T-helper 1 cell treated with Interleukin-12 subunit alpha and Interleukin-12 subunit beta and Interleukin-4 antibody, amounts not matched to agents 30 ng/mL and 1 ng/mL, for 36 hours (primary cell): ENCODE measurements around the gene RPN2. TPM values are rescaled to one million over a fixed set of nuclear protein-coding genes. Genes with fewer than 3 reads are reported as not detected.

Experiments used
- intact Hi-C: fragments of 100-400 bp; cut with micrococcal nuclease; formaldehyde crosslinking; loops from one replicate; pipeline ENCODE4 v1.15.1; 2024
- total RNA-seq: library from RNA; stranded (reverse); gene quantifications from 2 replicates; pipeline ENCODE4 v1.2.3, GENCODE V29; 2022

Gene RPN2
- total RNA-seq, 1 donor from 2014 or later = 237 TPM

DNA sequence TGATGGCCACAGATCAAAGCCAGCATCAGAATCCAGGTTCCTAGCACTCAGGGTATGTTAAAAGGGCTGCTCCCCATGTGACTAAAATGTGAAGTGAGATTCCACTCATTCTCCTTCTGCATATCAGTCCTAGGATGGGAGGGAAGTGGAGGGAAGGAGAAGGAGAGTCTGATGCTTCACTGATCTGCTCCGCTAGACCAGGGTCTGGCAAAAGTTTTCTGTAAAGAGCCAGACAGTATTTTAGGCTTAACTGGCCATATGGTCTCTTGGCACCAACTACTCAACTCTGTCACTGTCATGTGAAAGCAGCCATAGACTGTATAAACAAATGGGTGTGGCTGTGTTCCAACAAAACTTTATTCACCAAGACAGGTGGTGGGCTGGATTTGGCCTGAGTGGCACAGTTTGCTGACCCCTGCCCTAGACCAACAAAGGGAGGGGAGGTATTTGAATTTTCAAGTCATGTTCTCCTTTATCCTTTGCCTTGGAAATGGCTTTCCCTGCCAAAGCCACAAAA is 59.9 kb downstream of the RPN2 start:
- intact Hi-C loops = no loop called here

DNA sequence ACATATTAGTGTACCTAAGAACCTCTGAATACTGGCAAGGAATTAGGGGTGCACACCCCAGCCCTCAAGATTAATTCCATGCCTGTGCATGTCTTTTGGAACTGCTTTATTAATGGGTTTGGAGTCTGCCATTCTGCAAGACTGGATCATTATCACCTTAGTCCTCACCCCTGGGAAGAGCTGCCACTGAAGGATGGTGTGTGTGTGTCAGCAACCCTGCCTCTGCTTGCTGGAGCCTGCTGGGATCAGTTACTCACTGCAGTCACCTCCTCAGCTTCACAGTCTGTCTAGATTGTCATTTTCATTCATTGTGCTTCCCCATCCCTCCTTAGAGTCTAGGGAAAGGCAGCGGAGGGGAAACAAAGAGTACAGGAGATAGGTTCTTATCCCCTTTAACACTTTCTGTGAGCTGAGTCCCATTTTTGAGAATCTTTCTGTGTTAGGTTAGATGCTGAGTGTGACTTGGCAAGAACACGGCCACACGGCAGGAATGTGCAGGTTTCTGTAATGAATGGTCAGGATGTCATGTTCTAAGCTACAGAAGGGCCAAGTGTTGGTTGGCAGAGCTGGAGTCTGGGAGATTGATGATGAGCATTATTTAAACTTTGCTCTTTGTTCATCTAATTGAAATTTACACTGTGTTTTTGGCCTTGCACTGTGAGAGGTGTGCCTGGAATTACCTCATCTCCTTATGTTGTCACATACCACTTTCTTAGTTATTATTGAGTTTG is 61.4 kb downstream of the RPN2 start:
- intact Hi-C loops = no loop called here

DNA sequence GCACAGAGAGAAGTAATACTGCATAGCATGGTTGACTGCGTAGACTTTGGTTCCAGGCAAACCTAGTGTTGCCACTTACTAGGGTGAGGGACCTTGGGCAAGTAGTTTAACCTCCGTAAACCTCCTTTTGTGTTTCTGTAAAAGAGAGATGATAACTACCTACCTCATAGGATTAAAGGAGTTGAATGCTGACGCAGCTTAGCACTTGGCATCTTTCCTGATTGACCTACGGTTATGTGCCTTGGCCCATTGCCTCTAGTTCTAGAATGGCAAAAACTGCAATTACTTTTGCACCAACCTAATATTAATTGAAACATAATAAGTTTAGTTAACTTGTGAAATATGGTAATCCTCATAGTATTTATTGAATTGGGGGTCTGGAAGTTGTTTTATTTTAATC is 63.4 kb downstream of the RPN2 start:
- intact Hi-C loops = no loop called here

DNA sequence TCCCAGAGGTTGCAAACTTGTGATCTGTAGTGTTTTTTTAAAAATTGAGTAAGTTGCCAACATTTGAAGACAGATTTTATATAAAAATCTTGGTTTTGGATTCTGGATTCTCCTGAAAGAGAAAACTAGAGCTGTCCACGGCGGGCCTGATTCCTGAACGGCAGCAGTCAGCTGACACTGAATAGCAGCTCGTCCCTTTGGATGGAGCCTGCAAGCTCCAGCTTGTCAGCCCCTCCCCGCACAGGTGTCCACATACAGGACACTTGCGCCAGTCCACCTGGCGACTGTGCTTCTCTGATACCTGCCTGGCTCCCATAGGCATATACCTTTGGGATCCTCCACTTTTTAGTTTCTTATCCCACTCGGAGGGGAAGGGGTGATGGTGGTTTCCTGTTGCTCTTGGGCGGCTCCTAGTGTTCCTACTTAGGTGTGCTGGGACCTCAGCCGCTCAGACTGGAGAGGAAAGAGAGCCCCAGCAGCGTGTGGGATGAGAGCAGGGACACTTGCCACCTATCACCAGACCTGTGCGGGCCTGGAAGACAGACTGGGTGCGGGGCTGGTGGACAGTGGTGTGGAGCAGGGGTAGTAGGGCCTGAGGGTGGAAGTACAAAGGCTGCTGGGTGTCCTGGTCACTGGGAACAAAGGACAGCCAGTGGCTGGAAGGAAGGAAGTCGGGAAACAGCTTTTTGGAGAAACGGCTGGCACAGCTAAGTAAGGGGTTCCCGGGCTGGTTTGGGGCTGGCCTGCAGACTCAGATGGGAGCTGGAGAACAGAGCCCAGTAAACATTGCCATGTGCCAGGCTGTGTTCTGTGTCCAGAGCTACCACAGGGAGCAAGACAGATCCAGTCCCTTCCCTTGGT is 64.2 kb downstream of the RPN2 start:
- intact Hi-C loops = no loop called here

GRCh38 chr20:37243937-37244571 is 64.9 kb downstream of the RPN2 start:
- intact Hi-C loops = no loop called here

DNA sequence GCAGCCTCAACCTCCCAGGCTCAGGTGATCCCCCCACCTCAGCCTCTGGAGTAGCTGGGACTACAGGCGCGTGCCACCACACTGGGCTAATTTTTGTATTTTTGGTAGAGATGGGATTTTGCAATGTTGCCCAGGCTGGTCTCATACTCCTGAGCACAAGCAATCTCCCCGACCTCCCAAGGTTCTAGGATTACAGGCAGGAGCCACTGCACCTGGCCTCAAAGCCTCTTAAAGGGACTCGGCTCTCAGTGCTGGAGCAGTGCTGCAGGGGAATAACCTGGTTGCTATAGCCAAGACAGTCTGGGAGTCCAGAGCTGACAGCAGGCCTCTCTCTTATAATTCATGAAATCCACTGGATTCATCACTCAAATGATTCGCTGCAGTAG is 65.4 kb downstream of the RPN2 start:
- intact Hi-C loops = no loop called here

- intact Hi-C loops = no loop called here
Observed at GRCh38 chr20:37245216-37246150, 66.4 kb downstream of the RPN2 start.

- intact Hi-C loops = no loop called here
Observed at GRCh38 chr20:37246736-37247135, 67.6 kb downstream of the RPN2 start.

- intact Hi-C loops = no loop called here
Observed at GRCh38 chr20:37247547-37247946, 68.4 kb downstream of the RPN2 start.

DNA sequence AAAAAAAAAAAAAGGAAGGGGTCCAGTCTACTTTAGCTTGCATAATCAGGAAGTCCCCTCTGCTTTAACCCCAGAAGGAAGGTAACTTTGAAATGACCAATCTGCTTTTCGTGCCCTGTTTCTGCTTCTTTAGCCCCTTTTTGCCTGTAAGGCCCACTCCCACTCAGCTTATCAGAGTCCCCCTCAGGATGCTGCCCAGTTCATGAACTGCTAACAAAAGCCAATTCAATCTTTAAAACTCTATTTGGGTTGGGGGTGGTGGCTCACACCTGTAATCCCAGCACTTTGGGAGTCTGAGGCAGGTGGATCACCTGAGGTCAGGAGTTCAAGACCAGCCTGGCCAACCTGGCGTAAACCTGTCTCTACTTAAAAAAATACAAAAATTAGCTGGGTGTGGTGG is 70.2 kb downstream of the RPN2 start:
- intact Hi-C loops = no loop called here

DNA sequence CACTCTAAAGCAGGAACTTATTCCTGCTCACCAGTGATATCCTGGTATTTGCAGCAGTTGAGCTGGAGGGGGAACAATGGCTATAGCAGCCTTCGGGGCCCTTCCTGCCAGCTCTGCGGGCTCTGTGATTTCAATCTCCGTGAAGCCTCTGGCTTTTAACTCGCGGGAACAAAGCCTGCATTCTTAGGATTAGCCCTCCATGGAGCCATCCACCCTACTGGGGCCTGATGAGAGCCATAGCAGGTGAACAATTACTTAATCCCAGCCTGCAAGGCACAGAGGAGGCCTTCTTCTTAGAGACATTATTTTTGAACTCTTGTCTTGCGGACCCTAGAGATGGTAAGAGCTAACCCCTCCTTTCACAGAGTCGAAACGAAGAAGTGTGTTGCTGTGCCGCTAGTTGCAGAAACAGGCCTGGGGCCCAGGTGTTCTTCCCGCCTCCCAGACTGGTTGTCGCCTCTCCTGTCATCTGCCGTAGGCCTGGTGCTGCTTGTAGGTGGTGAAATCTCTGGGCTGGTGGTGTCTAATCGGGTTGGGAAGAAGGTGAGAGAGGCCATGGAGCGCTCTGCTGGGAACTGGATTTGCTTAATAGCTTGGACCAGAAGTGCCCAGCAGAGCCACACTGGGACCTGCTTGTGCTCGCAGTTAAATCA is 72.8 kb downstream of the RPN2 start:
- intact Hi-C loops = no loop called here

GRCh38 chr20:37253087-37253486 is 74.0 kb downstream of the RPN2 start:
- intact Hi-C loops = no loop called here

DNA sequence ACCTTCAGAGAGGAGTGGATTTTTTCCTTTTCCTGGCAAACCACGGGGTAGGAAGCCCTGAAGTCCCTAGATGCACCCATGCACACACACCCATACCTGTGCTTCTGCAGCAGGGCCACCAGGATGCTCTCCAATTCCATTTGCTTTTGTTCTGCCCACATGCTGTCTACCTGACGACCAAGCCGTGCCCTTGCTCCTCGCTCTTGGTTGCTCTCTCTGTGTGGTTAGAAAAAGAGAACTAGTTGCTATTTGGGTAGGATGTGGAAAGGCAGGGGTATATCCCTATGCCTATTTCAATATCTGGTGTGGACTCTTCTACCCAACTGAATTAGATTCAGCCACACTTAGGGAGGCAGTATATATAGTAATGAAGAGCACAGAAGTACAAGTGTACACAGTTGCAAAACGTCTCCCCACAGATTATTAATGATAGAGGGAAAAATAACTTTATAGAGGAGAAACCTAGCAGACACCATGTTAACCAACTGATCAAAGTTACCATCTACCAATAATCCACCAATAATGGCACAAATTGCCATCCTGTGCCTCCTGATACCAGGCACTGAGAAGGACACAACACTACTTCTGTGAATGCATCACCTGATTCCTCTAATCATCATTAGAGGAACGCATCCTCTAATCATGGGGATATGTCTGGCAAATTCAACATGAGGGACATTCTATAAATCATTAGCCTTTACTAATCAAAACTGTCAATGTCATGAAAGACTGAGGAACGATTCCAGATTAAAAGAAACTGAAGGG is 75.2 kb downstream of the RPN2 start:
- intact Hi-C loops = no loop called here

- intact Hi-C loops = no loop called here
Observed at GRCh38 chr20:37256286-37256685, 77.2 kb downstream of the RPN2 start.

DNA sequence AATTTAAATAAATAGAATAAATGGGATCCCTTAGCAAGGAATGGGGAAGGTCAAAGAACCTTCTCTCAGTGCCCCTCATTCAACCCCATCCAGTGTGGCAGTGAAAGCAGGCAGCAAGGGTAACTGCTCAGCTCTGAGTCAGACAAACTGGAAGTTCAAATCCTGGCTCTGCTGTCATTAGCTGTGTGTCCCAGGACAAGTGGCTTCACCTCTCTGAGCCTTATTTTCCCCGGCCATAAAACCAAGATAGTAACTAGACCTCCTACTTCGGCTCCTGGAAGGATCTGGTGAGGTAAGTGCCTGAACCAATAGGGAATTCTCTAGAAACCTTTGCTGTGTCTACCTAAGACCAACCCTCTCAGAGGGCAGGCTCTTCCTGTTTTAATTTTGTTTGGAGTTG is 78.4 kb downstream of the RPN2 start:
- intact Hi-C loops = no loop called here

GRCh38 chr20:37257988-37258387 is 78.9 kb downstream of the RPN2 start:
- intact Hi-C loops = no loop called here

DNA sequence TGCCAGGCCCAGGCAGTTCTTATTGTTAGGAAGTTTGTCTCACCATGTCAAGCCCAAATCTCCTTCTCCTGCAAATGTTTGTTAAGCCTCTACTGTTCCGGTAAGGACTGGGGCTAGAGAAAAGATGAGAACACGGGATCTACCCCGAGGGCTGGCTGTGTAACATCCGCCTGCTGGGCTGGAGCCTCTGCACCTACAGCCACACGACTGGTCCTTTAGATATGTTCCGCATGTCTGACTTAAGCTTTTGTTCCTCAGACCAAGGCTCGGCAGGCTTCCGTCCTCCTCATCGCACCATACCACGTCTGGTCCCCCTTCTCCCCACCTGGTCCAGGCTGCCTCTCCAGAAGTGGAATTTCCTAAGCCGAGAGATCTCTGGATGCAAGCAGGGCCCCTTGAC is 79.9 kb downstream of the RPN2 start:
- intact Hi-C loops = no loop called here

DNA sequence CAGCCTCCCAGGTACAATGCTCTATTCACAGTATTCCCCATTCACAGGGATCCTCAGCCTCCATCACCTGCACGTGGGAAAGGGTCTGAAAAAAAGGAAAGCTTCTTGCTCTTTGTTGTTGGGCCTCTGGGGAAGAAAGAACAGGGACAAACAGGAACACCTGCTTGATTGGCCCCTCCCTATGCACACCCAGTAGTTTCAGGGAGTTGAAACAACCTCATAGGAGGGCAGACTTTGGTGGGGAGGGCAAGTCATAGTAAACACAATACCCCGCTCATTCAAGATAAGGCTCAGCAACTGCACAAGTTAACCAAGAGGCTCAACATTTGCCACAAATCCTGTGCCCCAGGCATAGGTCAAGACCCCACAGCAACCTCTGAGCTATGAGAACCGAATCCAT is 80.7 kb downstream of the RPN2 start:
- intact Hi-C loops = no loop called here

GRCh38 chr20:37260923-37261322 is 81.8 kb downstream of the RPN2 start:
- intact Hi-C loops = no loop called here

GRCh38 chr20:37261714-37262113 is 82.6 kb downstream of the RPN2 start, which contains the start of gene GHRH:
Gene GHRH (minus strand): TSS chr20:37261814. CDS start chr20:37256889, 4,925 bp downstream.
- intact Hi-C loops = no loop called here
